Liver (tissue), 3 donors: Measurements from ENCODE around the gene FANCI.

Experiments
- ATF3 ChIP-seq: IDR thresholded peaks from 2 replicates; pipeline ENCODE4 v1.6.1; 2016; ENCODE audit warnings: antibody characterized with exemption
- CTCF ChIP-seq: fragments of 150-350 bp; IDR thresholded peaks from 2 replicates; pipeline ENCODE4 v1.5.1; 2017; ENCODE audit warnings: improper control_type of control experiment, low read depth, low read length; ENCODE audit not compliant: missing input control
- EGR1 ChIP-seq, 2 donors: IDR thresholded peaks; 2 replicates each; pipeline ENCODE4 v1.6.1; 2016 to 2018; ENCODE audit warnings: antibody characterized with exemption in 2 of 2, low read depth in 2 of 2
- FOXA1 ChIP-seq: IDR thresholded peaks from 2 replicates; pipeline ENCODE4 v1.6.1; 2016; ENCODE audit warnings: antibody characterized with exemption
- GABPA ChIP-seq, 2 donors: IDR thresholded peaks in 1 of 2; conservative IDR thresholded peaks in 1 of 2; 2 replicates each; pipeline ENCODE4 v1.6.1; 2016; ENCODE audit warnings: antibody characterized with exemption in 2 of 2, mild to moderate bottlenecking in 1 of 2, moderate library complexity in 1 of 2
- HNF4G ChIP-seq: IDR thresholded peaks from 2 replicates; pipeline ENCODE4 v1.6.1; 2016; ENCODE audit warnings: antibody characterized with exemption
- JUND ChIP-seq, 2 donors: IDR thresholded peaks; 2 replicates each; pipeline ENCODE4 v1.6.1; 2016; ENCODE audit warnings: antibody characterized with exemption in 2 of 2
- MAX ChIP-seq: IDR thresholded peaks from 2 replicates; pipeline ENCODE4 v1.6.1; 2016; ENCODE audit warnings: antibody characterized with exemption
- RAD21 ChIP-seq, 2 donors: IDR thresholded peaks; 2 replicates each; pipeline ENCODE4 v1.6.1; 2016; ENCODE audit warnings: antibody characterized with exemption in 2 of 2, mild to moderate bottlenecking in 2 of 2
- TAF1 ChIP-seq: conservative IDR thresholded peaks from 2 replicates; pipeline ENCODE4 v1.6.1; 2016; ENCODE audit warnings: antibody characterized with exemption, mild to moderate bottlenecking
- donor health status: healthy.
- donor health status: healthy.

- TF ChIP-seq CTCF (no peak), JUND (IDR thresholded peaks at IDR 0.05) (no peak), RAD21 (IDR thresholded peaks at IDR 0.05) (no peak), EGR1 (IDR thresholded peaks at IDR 0.05; ENCODE audit: low read depth in 2 of 2) (no peak), FOXA1 (no peak), GABPA (IDR thresholded peaks at IDR 0.05 in 1 of 2, conservative IDR thresholded peaks at IDR 0.05 in 1 of 2) (no peak), ATF3 (no peak), MAX (no peak), TAF1 (no peak), HNF4G (no peak)
Measured at GRCh38 chr15:89330119-89330518, 86.3 kb downstream of the FANCI start.
